Neural progenitor cell (in vitro differentiated cells): ENCODE results near the gene KCNAB1. TPM values are rescaled to one million over a fixed set of nuclear protein-coding genes. Genes with fewer than 3 reads are reported as not detected.

Source experiments
- DNase-seq: peaks from one replicate; pipeline ENCODE4 v3.0.0-alpha.2; 2016; ENCODE audit warnings: low spot score
- H2AFZ ChIP-seq: fragments of 200-600 bp; sonication (generic); replicated peaks from 2 replicates; pipeline ENCODE4 v1.6.1; 2016; ENCODE audit warnings: antibody characterized with exemption
- H3F3A ChIP-seq: fragments of 200-600 bp; sonication (generic); 2 replicates; pipeline ENCODE4 v1.6.1; 2016; ENCODE audit warnings: antibody characterized with exemption, low read depth
- H3K27ac ChIP-seq: fragments of 200-600 bp; sonication (generic); 2 replicates; pipeline ENCODE4 v1.5.1; 2016; ENCODE audit warnings: mild to moderate bottlenecking
- H3K27me3 ChIP-seq: fragments of 200-600 bp; sonication (generic); 2 replicates; pipeline ENCODE4 v1.6.1; 2016; ENCODE audit warnings: mild to moderate bottlenecking, moderate library complexity
- H3K36me3 ChIP-seq: fragments of 200-600 bp; sonication (generic); 2 replicates; pipeline ENCODE4 v1.5.1; 2016
- H3K4me1 ChIP-seq: fragments of 200-600 bp; sonication (generic); 2 replicates; pipeline ENCODE4 v1.6.1; 2016; ENCODE audit warnings: mixed run types
- H3K4me2 ChIP-seq: fragments of 200-600 bp; sonication (generic); 2 replicates; pipeline ENCODE4 v1.6.1; 2016
- H3K4me3 ChIP-seq: fragments of 200-600 bp; sonication (generic); 2 replicates; pipeline ENCODE4 v1.5.1; 2016
- H3K79me2 ChIP-seq: fragments of 200-600 bp; sonication (generic); 2 replicates; pipeline ENCODE4 v1.6.1; 2016; ENCODE audit warnings: low read depth
- H3K9ac ChIP-seq: fragments of 200-600 bp; sonication (generic); 2 replicates; pipeline ENCODE4 v1.6.1; 2016
- H3K9me3 ChIP-seq: fragments of 200-600 bp; sonication (generic); 2 replicates; pipeline ENCODE4 v1.5.1; 2016; ENCODE audit warnings: low read depth
- H4K20me1 ChIP-seq: fragments of 200-600 bp; sonication (generic); 2 replicates; pipeline ENCODE4 v1.6.1; 2016; ENCODE audit warnings: low read depth
- H3K27ac Mint-ChIP-seq: 3 replicates; pipeline ENCODE4 v1.8.0; 2021; ENCODE audit warnings: mixed read lengths
- H3K27me3 Mint-ChIP-seq: 2 replicates; pipeline ENCODE4 v1.8.0; 2022; ENCODE audit warnings: low read depth, mild to moderate bottlenecking, inconsistent platforms, moderate library complexity, mixed read lengths; ENCODE audit not compliant: insufficient read depth
- H3K36me3 Mint-ChIP-seq: 3 replicates; pipeline ENCODE4 v1.8.0; 2021; ENCODE audit warnings: mixed read lengths
- H3K4me1 Mint-ChIP-seq: 3 replicates; pipeline ENCODE4 v1.8.0; 2021; ENCODE audit warnings: mixed read lengths
- H3K4me3 Mint-ChIP-seq: 3 replicates; pipeline ENCODE4 v1.8.0; 2021; ENCODE audit warnings: mild to moderate bottlenecking, moderate library complexity, mixed read lengths
- H3K9me3 Mint-ChIP-seq: 3 replicates; pipeline ENCODE4 v1.8.0; 2020; ENCODE audit warnings: mixed read lengths
- EZH2 ChIP-seq: fragments of 200-600 bp; sonication (generic); IDR thresholded peaks from 2 replicates; pipeline ENCODE4 v1.6.1; 2017; ENCODE audit warnings: antibody characterized with exemption, mild to moderate bottlenecking, moderate library complexity
- EZH2phosphoT487 ChIP-seq: fragments of 200-600 bp; sonication (generic); IDR thresholded peaks from 2 replicates; pipeline ENCODE4 v1.6.1; 2017; ENCODE audit warnings: antibody characterized with exemption
- total RNA-seq: library from RNA; depleted of rRNA; stranded (reverse); fragments of >200 nt; gene quantifications from 2 replicates; pipeline ENCODE4 v1.2.3, GENCODE V29; 2015; ENCODE audit warnings: low replicate concordance
- TF ChIP-seq, protein P1 (sequence below): fragments of 200-600 bp; sonication (generic); IDR thresholded peaks from 2 replicates; pipeline ENCODE4 v1.5.1; 2017; ENCODE audit warnings: antibody characterized with exemption, mild to moderate bottlenecking

The KCNAB1 gene
- total RNA-seq, 1 donor from 2014 or later = 0.24 TPM

DNA sequence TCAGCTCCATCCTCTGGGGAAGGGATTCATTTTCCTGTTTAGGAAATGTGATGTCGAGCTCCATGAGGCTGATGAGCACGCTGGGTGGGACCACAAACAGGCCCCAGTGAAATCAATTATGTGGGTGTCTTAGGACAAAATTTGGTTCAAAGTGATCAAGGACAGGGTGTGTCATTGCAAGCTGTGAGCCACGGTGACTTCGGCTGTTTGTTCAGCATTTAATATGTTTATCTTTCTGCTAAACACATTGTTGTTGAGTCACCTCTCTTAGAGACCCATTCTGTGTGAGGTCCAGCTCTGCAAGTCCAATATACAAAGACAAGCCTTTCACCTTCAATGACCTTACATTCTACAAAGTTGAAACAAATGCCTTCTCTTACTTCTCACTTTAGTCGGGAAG, 393.2 kb downstream of the KCNAB1 start:
- DNase-seq = no peak
- Histone ChIP-seq H3K27ac (no peak overlapping the region), H3K27me3 (no peaks in the 10 kb centered on the region), H3K79me2 (no peaks in the 10 kb centered on the region), H3K36me3 (no peaks in the 10 kb centered on the region), H3K4me3 (no peak overlapping the region), H3K9me3 (no peaks in the 10 kb centered on the region), H3F3A (no peaks in the 10 kb centered on the region), H2AFZ (no peak overlapping the region), H4K20me1 (no peaks in the 10 kb centered on the region), H3K9ac (no peak overlapping the region), H3K4me1 (no peaks in the 10 kb centered on the region), H3K4me2 (no peak overlapping the region)
- no peaks in the 10 kb centered on the region for H3K36me3 Mint-ChIP-seq
- peaks cover 3% of the 10 kb centered on the region for H3K27me3 Mint-ChIP-seq
- no peak overlapping the region for H3K4me3 Mint-ChIP-seq
- peaks cover 2% of the 10 kb centered on the region for H3K4me1 Mint-ChIP-seq
- H3K27ac Mint-ChIP-seq = no peak overlapping the region
- no peak for TF ChIP-seq EZH2phosphoT487
- TF ChIP-seq, protein P1, sequence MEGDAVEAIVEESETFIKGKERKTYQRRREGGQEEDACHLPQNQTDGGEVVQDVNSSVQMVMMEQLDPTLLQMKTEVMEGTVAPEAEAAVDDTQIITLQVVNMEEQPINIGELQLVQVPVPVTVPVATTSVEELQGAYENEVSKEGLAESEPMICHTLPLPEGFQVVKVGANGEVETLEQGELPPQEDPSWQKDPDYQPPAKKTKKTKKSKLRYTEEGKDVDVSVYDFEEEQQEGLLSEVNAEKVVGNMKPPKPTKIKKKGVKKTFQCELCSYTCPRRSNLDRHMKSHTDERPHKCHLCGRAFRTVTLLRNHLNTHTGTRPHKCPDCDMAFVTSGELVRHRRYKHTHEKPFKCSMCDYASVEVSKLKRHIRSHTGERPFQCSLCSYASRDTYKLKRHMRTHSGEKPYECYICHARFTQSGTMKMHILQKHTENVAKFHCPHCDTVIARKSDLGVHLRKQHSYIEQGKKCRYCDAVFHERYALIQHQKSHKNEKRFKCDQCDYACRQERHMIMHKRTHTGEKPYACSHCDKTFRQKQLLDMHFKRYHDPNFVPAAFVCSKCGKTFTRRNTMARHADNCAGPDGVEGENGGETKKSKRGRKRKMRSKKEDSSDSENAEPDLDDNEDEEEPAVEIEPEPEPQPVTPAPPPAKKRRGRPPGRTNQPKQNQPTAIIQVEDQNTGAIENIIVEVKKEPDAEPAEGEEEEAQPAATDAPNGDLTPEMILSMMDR = no peak
- no peaks in the 10 kb centered on the region for H3K9me3 Mint-ChIP-seq

- no peak overlapping the region for H3K9ac ChIP-seq
- no peak overlapping the region for H3K4me3 ChIP-seq
- no peaks in the 10 kb centered on the region for H3K36me3 ChIP-seq
- DNase-seq = no peak
- H3K9me3 ChIP-seq = no peaks in the 10 kb centered on the region
- TF ChIP-seq EZH2phosphoT487 = no peak
- TF ChIP-seq, protein P1 = no peak
- no peak for TF ChIP-seq EZH2
- no peak overlapping the region for H3K27ac ChIP-seq
- no peaks in the 10 kb centered on the region for H4K20me1 ChIP-seq
- H3F3A ChIP-seq = no peaks in the 10 kb centered on the region
- Mint-ChIP-seq H3K4me1 (peaks cover 2% of the 10 kb centered on the region), H3K36me3 (no peaks in the 10 kb centered on the region), H3K4me3 (no peak overlapping the region), H3K9me3 (no peaks in the 10 kb centered on the region), H3K27me3 (no peaks in the 10 kb centered on the region), H3K27ac (no peak overlapping the region)
- H3K4me2 ChIP-seq = no peak overlapping the region
- no peaks in the 10 kb centered on the region for H3K27me3 ChIP-seq
- H3K79me2 ChIP-seq = no peaks in the 10 kb centered on the region
- H3K4me1 ChIP-seq = no peaks in the 10 kb centered on the region
- no peak overlapping the region for H2AFZ ChIP-seq
Observed at GRCh38 chr3:156516284-156516683, 395.9 kb downstream of the KCNAB1 start.

DNA sequence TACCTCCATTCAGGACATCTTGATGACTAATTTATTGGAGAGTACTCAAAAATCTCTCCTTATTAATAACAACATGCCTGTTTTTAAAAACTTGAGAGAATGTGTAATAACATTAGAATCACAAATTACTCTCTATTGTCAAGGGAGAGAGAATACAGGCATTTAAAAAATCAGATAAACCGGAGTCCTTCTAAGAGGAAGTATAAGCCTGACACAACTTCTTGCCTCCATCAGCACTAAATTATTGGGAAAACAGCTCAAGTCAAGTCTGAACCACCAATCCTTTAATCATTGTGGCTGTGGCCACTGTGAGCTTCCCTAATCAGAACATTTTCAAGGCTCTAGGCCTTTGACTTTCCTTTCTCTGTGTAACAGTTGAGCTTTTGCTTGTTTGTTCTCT, 396.6 kb downstream of the KCNAB1 start:
- Mint-ChIP-seq H3K4me3 (no peak overlapping the region), H3K27ac (no peak overlapping the region), H3K36me3 (no peaks in the 10 kb centered on the region), H3K27me3 (no peaks in the 10 kb centered on the region), H3K4me1 (peaks cover 2% of the 10 kb centered on the region), H3K9me3 (no peaks in the 10 kb centered on the region)
- no peak overlapping the region for H2AFZ ChIP-seq
- H3K79me2 ChIP-seq = no peaks in the 10 kb centered on the region
- H3K9me3 ChIP-seq = no peaks in the 10 kb centered on the region
- no peaks in the 10 kb centered on the region for H4K20me1 ChIP-seq
- TF ChIP-seq EZH2phosphoT487 (no peak), EZH2 (no peak)
- TF ChIP-seq, protein P1 = no peak
- H3K36me3 ChIP-seq = no peaks in the 10 kb centered on the region
- DNase-seq = no peak
- no peak overlapping the region for H3K4me3 ChIP-seq
- no peak overlapping the region for H3K9ac ChIP-seq
- H3K4me1 ChIP-seq = no peaks in the 10 kb centered on the region
- H3F3A ChIP-seq = no peaks in the 10 kb centered on the region
- no peaks in the 10 kb centered on the region for H3K27me3 ChIP-seq
- no peak overlapping the region for H3K4me2 ChIP-seq
- no peak overlapping the region for H3K27ac ChIP-seq

DNA sequence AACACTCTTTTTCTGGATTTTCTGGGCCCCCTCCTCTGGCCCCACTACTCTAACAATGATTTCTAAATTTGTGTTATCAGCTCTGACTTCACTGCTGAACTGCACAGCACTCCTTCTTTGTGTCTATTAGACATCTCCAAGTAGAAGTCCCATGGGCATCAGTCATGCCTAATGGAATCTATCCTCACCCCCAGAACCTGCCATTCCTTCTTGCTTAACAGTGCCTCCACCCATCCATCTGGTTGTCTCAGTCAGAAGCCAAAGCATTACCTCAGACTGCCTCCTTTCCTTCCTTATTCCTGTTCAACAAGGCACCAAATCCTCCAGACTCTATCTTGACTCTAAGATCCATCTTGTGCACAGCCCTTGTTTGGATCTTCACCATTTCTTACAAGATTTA, 398.3 kb downstream of the KCNAB1 start:
- Histone ChIP-seq H3K27ac (no peak overlapping the region), H3K27me3 (no peaks in the 10 kb centered on the region), H3K4me2 (no peak overlapping the region), H3K9ac (no peak overlapping the region), H3K9me3 (no peaks in the 10 kb centered on the region), H2AFZ (no peak overlapping the region), H3K4me1 (no peaks in the 10 kb centered on the region), H3K79me2 (no peaks in the 10 kb centered on the region), H3K4me3 (no peak overlapping the region), H3K36me3 (no peaks in the 10 kb centered on the region), H4K20me1 (no peaks in the 10 kb centered on the region), H3F3A (no peaks in the 10 kb centered on the region)
- H3K27me3 Mint-ChIP-seq = no peaks in the 10 kb centered on the region
- H3K4me1 Mint-ChIP-seq = peaks cover 14% of the 10 kb centered on the region
- no peaks in the 10 kb centered on the region for H3K9me3 Mint-ChIP-seq
- no peak overlapping the region for H3K27ac Mint-ChIP-seq
- H3K36me3 Mint-ChIP-seq = no peaks in the 10 kb centered on the region
- no peak for DNase-seq
- no peak for TF ChIP-seq EZH2
- no peak for TF ChIP-seq EZH2phosphoT487
- TF ChIP-seq, protein P1 = no peak
- no peak overlapping the region for H3K4me3 Mint-ChIP-seq
